Activated CD8-positive, alpha-beta memory T cell treated with anti-CD3 and anti-CD28 coated beads, Interleukin-2, amount 10 ng/mL, durations not matched to agents 7 days and 5 days (primary cell): ENCODE data around the gene CYBRD1. TPM values are rescaled to one million over a fixed set of nuclear protein-coding genes. Genes with fewer than 3 reads are reported as not detected.
"Not testable (repeated sequence)": the region's sequence is repeated elsewhere in the genome, so short reads cannot be mapped to it uniquely, and the experiment has no call there.

ENCODE experiments used
- ATAC-seq: fragments of 150-1000 bp; cut with Tn5 transposase; one replicate; pipeline ENCODE4 v1.10.0; 2021; ENCODE audit warnings: moderate library complexity
- CTCF ChIA-PET: fragments of 350-600 bp; sonication (Branson Sonifier 250); formaldehyde crosslinking; loops from one replicate; lab custom pipeline; 2021; ENCODE audit warnings: antibody characterized with exemption; lab: Charles Lee
- DNase-seq: peaks from one replicate; pipeline ENCODE4 v3.0.0-alpha.2; 2020
- H3K27ac Mint-ChIP-seq: one replicate; pipeline ENCODE4 v1.8.0; 2021; ENCODE audit warnings: mild to moderate bottlenecking, mixed read lengths
- H3K27me3 Mint-ChIP-seq: one replicate; pipeline ENCODE4 v1.8.0; 2021; ENCODE audit warnings: mixed read lengths
- H3K36me3 Mint-ChIP-seq: one replicate; pipeline ENCODE4 v1.8.0; 2021; ENCODE audit warnings: mild to moderate bottlenecking, mixed read lengths
- H3K4me1 Mint-ChIP-seq: one replicate; pipeline ENCODE4 v1.8.0; 2021; ENCODE audit warnings: mixed read lengths
- H3K4me3 Mint-ChIP-seq: one replicate; pipeline ENCODE4 v1.8.0; 2021; ENCODE audit warnings: mild to moderate bottlenecking, moderate library complexity, mixed read lengths
- H3K9me3 Mint-ChIP-seq: one replicate; pipeline ENCODE4 v1.8.0; 2022; ENCODE audit warnings: low read depth, mixed read lengths
- total RNA-seq, 2 experiments: library from RNA; stranded (reverse); gene quantifications; one replicate each; pipeline ENCODE4 v1.2.3, GENCODE V29; 2021

CYBRD1 gene
- total RNA-seq, 2 experiments from 2014 or later = 0.44 to 4.6 TPM

DNA sequence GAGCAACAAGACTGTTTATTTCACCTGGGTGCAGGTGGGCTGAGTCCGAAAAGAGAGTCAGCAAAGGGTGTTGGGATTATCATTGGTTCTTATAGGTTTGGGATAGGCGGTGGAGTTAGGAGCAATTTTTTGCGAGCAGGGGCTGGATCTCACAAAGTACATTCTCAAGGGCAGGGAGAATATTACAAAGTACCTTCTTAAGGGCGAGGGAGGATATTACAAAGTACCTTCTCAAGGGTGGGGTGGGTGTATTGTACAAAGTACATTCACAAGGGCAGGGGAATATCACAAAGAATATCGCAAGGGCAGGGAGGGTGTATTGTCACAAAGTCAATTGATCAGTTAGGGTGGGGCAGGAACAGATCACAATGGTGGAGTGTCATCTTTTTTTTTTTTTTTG, 24.6 kb upstream of the CYBRD1 start:
- CTCF ChIA-PET, H3K27me3 Mint-ChIP-seq, DNase-seq: not testable (repeated sequence)

GRCh38 chr2:171505374-171505773, 16.9 kb upstream of the CYBRD1 start:
- no peak overlapping the region for H3K27ac Mint-ChIP-seq
- peaks cover 4% of the 10 kb centered on the region for H3K4me1 Mint-ChIP-seq
- no peak overlapping the region for H3K4me3 Mint-ChIP-seq
- ATAC-seq = no peak
- CTCF ChIA-PET = no interaction called here
- H3K36me3 Mint-ChIP-seq = no peaks in the 10 kb centered on the region
- H3K9me3 Mint-ChIP-seq = no peaks in the 10 kb centered on the region
- peaks cover 3% of the 10 kb centered on the region for H3K27me3 Mint-ChIP-seq
- no peak for DNase-seq

More for the DNA sequence above, 24.6 kb upstream of the CYBRD1 start:
- not testable (repeated sequence) for H3K9me3 Mint-ChIP-seq, ATAC-seq, H3K4me1 Mint-ChIP-seq, H3K4me3 Mint-ChIP-seq, H3K27ac Mint-ChIP-seq, H3K36me3 Mint-ChIP-seq

DNA sequence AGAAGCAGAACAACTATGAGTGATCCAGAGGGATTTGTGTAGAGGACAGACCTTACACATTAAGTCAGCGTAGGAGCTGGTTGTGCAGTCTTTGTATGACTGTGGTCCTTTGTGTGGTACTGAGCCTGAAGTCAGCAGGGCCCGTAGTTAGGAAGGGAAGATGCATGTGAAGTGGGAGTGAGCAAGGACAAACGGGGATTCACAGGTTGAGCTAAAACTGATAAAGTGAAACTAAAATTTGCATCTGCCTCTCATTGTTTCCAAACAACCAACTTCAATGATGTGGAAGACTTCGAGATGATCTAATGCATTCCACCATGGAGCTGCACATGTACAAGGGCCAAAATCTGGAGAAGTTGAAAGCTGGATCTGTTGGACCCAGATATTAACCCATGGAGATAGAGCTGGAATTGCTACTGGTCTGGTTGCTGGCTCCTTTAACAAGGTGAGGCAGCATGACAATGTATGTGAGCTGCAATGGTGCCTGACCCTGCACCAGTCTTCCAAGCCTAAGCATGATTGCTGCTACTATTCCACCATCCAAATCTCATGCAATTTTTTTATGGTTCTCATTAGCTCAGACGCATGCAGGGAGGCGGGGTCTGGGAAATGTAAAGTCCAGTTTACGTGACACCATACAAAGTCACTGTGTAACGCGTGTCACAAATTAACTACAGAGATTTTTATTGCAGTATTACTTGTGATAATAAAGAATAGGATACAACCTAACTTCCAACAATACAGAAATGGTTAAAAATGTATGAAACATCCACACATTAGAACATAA, 12.1 kb upstream of the CYBRD1 start:
- DNase-seq (no peak), ATAC-seq (no peak)
- H3K4me3 Mint-ChIP-seq = peak overlapping the region; percentile 18
- peaks cover 4% of the 10 kb centered on the region for H3K4me1 Mint-ChIP-seq
- H3K9me3 Mint-ChIP-seq = no peaks in the 10 kb centered on the region
- CTCF ChIA-PET = interaction anchor here (1.3 kb wide), 1 partner anchor 21 kb away, joined by 3 read pairs; no protein-coding TSS in a partner anchor
- H3K27me3 Mint-ChIP-seq = peaks cover 3% of the 10 kb centered on the region
- no peak overlapping the region for H3K27ac Mint-ChIP-seq
- H3K36me3 Mint-ChIP-seq = no peaks in the 10 kb centered on the region

- no peak overlapping the region for H3K27ac Mint-ChIP-seq
- no peak for DNase-seq
- ATAC-seq = no peak
- no peaks in the 10 kb centered on the region for H3K36me3 Mint-ChIP-seq
- CTCF ChIA-PET = no interaction called here
- peaks cover 4% of the 10 kb centered on the region for H3K4me1 Mint-ChIP-seq
- H3K27me3 Mint-ChIP-seq = peaks cover 3% of the 10 kb centered on the region
- H3K9me3 Mint-ChIP-seq = no peaks in the 10 kb centered on the region
- H3K4me3 Mint-ChIP-seq = no peak overlapping the region
Observed at GRCh38 chr2:171512014-171512413, 10.3 kb upstream of the CYBRD1 start.

- Mint-ChIP-seq H3K4me3 (no peak overlapping the region), H3K27ac (no peak overlapping the region), H3K4me1 (peaks cover 4% of the 10 kb centered on the region), H3K36me3 (no peaks in the 10 kb centered on the region), H3K9me3 (no peaks in the 10 kb centered on the region), H3K27me3 (peaks cover 3% of the 10 kb centered on the region)
- no peak for DNase-seq
- no peak for ATAC-seq
- CTCF ChIA-PET = no interaction called here
Observed at GRCh38 chr2:171512683-171513195, 9.5 kb upstream of the CYBRD1 start.

- no peak overlapping the region for H3K4me3 Mint-ChIP-seq
- CTCF ChIA-PET = no interaction called here
- H3K27me3 Mint-ChIP-seq = peaks cover 4% of the 10 kb centered on the region
- DNase-seq (no peak), ATAC-seq (no peak)
- no peaks in the 10 kb centered on the region for H3K36me3 Mint-ChIP-seq
- no peak overlapping the region for H3K27ac Mint-ChIP-seq
- peaks cover 4% of the 10 kb centered on the region for H3K4me1 Mint-ChIP-seq
- H3K9me3 Mint-ChIP-seq = no peaks in the 10 kb centered on the region
Observed at GRCh38 chr2:171513719-171514160, 8.5 kb upstream of the CYBRD1 start.

DNA sequence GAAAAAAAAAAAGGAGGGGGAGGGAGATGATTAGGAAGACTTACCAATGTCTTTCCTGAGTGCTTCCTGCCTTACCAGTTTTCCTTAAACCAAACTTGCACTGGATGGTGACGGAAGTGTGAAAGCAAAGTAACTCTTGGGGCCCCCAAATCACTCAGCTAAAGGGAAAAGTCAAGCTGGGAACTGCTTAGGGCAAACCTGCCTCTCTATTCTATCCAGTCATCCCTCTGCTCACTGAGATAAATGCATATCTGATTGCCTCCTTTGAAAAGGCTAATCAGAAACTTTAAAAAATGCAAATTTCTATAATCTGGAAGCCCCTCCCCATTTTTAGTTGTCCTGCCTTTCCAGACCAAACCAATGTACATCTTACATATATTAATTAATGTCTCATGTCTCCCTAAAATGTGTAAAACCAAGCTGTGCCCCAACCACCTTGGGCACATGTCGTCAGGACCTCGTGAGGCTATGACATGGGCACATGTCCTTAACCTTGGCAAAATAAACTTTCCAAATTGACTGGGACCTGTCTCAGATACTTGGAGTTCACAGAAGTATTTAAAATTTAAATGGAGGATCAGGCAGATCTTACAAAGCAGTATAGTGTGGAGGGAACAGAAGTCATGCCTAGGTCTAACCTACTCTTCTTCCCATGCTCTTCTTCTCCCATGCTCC, 7.2 kb upstream of the CYBRD1 start:
- no peaks in the 10 kb centered on the region for H3K9me3 Mint-ChIP-seq
- H3K4me3 Mint-ChIP-seq = no peak overlapping the region
- H3K27ac Mint-ChIP-seq = no peak overlapping the region
- ATAC-seq = no peak
- H3K27me3 Mint-ChIP-seq = peaks cover 13% of the 10 kb centered on the region
- no peak for DNase-seq
- peaks cover 1% of the 10 kb centered on the region for H3K4me1 Mint-ChIP-seq
- no peaks in the 10 kb centered on the region for H3K36me3 Mint-ChIP-seq
- CTCF ChIA-PET = no interaction called here

DNA sequence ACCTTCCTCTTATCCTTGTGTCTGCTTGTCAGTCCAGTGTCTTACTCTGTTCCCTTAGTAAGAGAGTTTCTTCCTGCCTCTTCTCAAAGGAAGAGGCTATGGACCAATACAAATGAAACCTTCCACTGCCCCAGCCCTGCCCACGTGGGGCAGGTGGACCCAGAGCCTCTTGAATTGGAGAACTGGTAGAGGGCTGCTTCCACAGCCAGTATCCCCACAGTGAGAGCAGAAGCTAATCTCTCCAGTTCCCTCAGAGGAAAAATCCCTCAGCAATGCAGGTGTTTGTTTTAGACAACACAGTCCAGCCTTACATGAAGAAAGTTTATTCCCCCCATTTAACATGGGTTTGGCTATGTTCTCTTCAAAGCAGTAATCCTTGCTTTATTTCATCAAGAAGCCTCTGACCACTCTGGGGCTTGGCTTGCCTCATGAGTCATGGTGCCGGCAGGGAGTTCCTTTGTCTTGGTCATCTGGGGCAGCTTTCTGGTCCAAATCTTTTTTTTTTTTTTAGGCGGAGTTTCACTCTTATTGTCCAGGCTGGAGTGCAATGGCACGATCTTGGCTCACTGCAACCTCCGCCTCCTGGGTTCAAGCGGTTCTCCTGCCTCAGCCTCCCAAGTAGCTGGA, 6.5 kb upstream of the CYBRD1 start:
- H3K27ac Mint-ChIP-seq = no peak overlapping the region
- H3K9me3 Mint-ChIP-seq = no peaks in the 10 kb centered on the region

DNA sequence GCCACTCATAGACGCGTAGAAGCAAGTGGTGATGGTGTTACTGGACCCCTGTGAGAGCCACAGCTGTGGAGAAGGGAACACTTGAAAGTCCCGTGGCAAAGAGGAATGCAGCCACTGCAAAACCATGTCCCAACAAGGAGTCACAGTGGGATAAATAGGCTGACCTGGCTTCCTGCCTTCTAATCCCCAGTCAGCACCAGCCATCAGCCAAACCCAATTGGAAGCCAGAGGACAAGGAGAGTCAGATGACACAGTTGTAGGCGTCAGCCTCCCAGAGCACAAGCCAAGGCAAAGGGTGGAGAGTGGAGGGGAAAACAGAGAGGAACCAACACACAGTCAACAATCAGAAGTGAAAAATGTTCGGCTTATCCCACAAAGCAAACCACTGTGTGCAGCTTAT, 5.5 kb upstream of the CYBRD1 start:
- DNase-seq (no peak), ATAC-seq (no peak)
- peaks cover 31% of the 10 kb centered on the region for H3K27me3 Mint-ChIP-seq
- H3K9me3 Mint-ChIP-seq = no peaks in the 10 kb centered on the region
- CTCF ChIA-PET = no interaction called here
- no peak overlapping the region for H3K4me3 Mint-ChIP-seq
- no peaks in the 10 kb centered on the region for H3K36me3 Mint-ChIP-seq
- peaks cover 5% of the 10 kb centered on the region for H3K4me1 Mint-ChIP-seq
- H3K27ac Mint-ChIP-seq = no peak overlapping the region

More for the DNA sequence above, 6.5 kb upstream of the CYBRD1 start:
- H3K27me3 Mint-ChIP-seq = peaks cover 21% of the 10 kb centered on the region
- H3K4me1 Mint-ChIP-seq = no peaks in the 10 kb centered on the region
- no peak for DNase-seq
- H3K36me3 Mint-ChIP-seq = no peaks in the 10 kb centered on the region
- CTCF ChIA-PET = no interaction called here
- no peak overlapping the region for H3K4me3 Mint-ChIP-seq
- no peak for ATAC-seq

GRCh38 chr2:171520471-171520870, 1.8 kb upstream of the CYBRD1 start:
- DNase-seq = no peak
- Mint-ChIP-seq H3K27ac (no peak overlapping the region), H3K9me3 (no peaks in the 10 kb centered on the region), H3K4me3 (no peak overlapping the region), H3K36me3 (no peaks in the 10 kb centered on the region), H3K27me3 (peaks cover 61% of the 10 kb centered on the region), H3K4me1 (peaks cover 20% of the 10 kb centered on the region)
- CTCF ChIA-PET = no interaction called here
- no peak for ATAC-seq

- Mint-ChIP-seq H3K4me3 (peak overlapping the region; percentile 73), H3K27ac (no peak overlapping the region), H3K4me1 (peaks cover 20% of the 10 kb centered on the region), H3K9me3 (no peaks in the 10 kb centered on the region), H3K27me3 (peaks cover 61% of the 10 kb centered on the region), H3K36me3 (no peaks in the 10 kb centered on the region)
- CTCF ChIA-PET = no interaction called here
- no peak for ATAC-seq
- no peak for DNase-seq
Observed at GRCh38 chr2:171521361-171522051, 768 bp upstream of the CYBRD1 start.

- Mint-ChIP-seq H3K27me3 (peaks cover 69% of the 10 kb centered on the region), H3K27ac (no peak overlapping the region), H3K4me1 (peaks cover 20% of the 10 kb centered on the region), H3K36me3 (no peaks in the 10 kb centered on the region), H3K9me3 (no peaks in the 10 kb centered on the region), H3K4me3 (peak overlapping the region; percentile 73)
- DNase-seq (no peak), ATAC-seq (peak; percentile 70)
- CTCF ChIA-PET = no interaction called here
Observed at GRCh38 chr2:171522788-171523087, 464 bp downstream of the CYBRD1 start.
